ENCODE results near the gene ATP6V0C. TPM values are rescaled to one million over a fixed set of nuclear protein-coding genes. Genes with fewer than 3 reads are reported as not detected.

ATP6V0C gene
- total and polyA plus RNA-seq, 2 of the 13 experiments (the other 11 are each of a cell fraction or from before 2014, with no cell fraction given), result 10.4 to 20.1 TPM

DNA sequence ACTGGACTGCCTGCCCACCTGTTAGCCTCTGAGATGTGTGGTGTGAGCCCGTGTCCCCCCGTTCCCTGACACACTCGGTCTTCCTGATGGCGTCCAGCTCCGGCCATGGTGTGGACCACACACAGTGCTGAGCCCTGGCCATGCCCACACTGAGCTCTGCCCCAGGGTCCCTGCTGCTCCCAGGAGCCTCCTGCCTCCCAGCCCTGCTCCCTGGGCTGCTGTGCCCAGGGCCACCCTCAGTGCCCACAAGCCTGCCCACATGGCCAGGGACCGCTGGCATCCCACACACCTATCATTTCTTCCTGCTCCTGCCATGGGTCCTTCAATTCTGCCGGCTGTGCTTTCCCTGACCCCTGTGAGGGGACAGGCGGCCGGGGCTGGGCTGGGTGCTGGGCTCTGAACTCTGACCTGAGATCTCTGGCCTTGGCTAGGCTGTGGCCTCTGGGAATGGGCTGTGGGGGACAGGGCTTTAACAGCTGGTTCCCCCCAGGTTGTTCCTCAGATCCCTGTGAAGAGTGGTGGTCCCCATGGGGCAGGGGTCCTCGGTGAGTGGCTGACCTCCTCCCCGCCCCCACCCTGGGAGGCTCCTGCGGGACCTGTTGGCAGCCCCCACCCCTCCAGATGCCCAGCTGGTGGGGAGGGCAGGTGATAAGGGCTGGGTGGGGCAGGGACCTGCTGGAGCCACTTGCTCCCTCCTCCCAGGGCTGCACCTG is 13.5 kb downstream of the ATP6V0C start (continued):
- TF ChIP-seq, protein P1, sequence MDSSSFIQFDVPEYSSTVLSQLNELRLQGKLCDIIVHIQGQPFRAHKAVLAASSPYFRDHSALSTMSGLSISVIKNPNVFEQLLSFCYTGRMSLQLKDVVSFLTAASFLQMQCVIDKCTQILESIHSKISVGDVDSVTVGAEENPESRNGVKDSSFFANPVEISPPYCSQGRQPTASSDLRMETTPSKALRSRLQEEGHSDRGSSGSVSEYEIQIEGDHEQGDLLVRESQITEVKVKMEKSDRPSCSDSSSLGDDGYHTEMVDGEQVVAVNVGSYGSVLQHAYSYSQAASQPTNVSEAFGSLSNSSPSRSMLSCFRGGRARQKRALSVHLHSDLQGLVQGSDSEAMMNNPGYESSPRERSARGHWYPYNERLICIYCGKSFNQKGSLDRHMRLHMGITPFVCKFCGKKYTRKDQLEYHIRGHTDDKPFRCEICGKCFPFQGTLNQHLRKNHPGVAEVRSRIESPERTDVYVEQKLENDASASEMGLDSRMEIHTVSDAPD (CRISPR knock-in tag; IDR thresholded peaks at IDR 0.05), result no peak
- TF ChIP-seq RXRA (CRISPR knock-in tag; IDR thresholded peaks at IDR 0.05) (no peak), CBX5 (CRISPR knock-in tag; IDR thresholded peaks at IDR 0.05; ENCODE audit: borderline replicate concordance) (no peak), MXI1 (IDR thresholded peaks at IDR 0.05; ENCODE audit: borderline replicate concordance, low read depth, low read length) (no peak), ZBTB7B (CRISPR knock-in tag; IDR thresholded peaks at IDR 0.05) (no peak), ZSCAN31 (CRISPR knock-in tag; IDR thresholded peaks at IDR 0.05; ENCODE audit: low read depth) (0 out of 2 replicates have a peak, but pooled peaks have one; percentile 27), ZNF674 (CRISPR knock-in tag; IDR thresholded peaks at IDR 0.05; ENCODE audit: low read depth) (no peak), AHR (CRISPR knock-in tag; IDR thresholded peaks at IDR 0.05) (no peak), ZNF562 (CRISPR knock-in tag; IDR thresholded peaks at IDR 0.05; ENCODE audit: borderline replicate concordance) (no peak), ISL2 (CRISPR knock-in tag; IDR thresholded peaks at IDR 0.05) (no peak), ZNF256 (CRISPR knock-in tag; conservative IDR thresholded peaks at IDR 0.05) (no peak), ZNF350 (CRISPR knock-in tag; IDR thresholded peaks at IDR 0.05; ENCODE audit: borderline replicate concordance, low read depth) (no peak), NRL (CRISPR knock-in tag; IDR thresholded peaks at IDR 0.05; ENCODE audit: borderline replicate concordance) (no peak), CHD2 (IDR thresholded peaks at IDR 0.05; ENCODE audit: low read depth, low read length) (no peak), PLRG1 (conservative IDR thresholded peaks at IDR 0.05) (no peak), THYN1 (CRISPR knock-in tag; IDR thresholded peaks at IDR 0.05; ENCODE audit: borderline replicate concordance, low read depth) (no peak), KDM2A (CRISPR knock-in tag; IDR thresholded peaks at IDR 0.05; ENCODE audit: borderline replicate concordance, low read depth) (no peak), SOX6 (IDR thresholded peaks at IDR 0.05) (no peak), SOX6 (CRISPR knock-in tag; IDR thresholded peaks at IDR 0.05) (0 out of 2 replicates have a peak, but pooled peaks have one; percentile 15)
- TF ChIP-seq, protein P2, sequence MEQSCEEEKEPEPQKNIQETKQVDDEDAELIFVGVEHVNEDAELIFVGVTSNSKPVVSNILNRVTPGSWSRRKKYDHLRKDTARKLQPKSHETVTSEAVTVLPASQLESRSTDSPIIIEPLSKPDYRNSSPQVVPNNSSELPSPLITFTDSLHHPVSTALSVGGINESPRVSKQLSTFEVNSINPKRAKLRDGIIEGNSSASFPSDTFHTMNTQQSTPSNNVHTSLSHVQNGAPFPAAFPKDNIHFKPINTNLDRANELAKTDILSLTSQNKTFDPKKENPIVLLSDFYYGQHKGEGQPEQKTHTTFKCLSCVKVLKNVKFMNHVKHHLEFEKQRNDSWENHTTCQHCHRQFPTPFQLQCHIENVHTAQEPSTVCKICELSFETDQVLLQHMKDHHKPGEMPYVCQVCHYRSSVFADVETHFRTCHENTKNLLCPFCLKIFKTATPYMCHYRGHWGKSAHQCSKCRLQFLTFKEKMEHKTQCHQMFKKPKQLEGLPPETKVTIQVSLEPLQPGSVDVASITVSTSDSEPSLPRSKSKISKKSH (CRISPR knock-in tag; IDR thresholded peaks at IDR 0.05; ENCODE audit: borderline replicate concordance), result 0 out of 2 replicates have a peak, but pooled peaks have one; percentile 20
- TF ChIP-seq, protein P3, sequence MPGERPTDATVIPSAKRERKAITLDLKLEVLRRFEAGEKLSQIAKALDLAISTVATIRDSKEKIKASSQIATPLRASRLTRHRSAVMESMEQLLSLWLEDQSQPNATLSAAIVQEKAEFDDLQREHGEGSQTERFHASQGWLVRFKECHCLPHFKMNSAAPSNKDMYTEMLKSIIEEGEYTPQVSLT (CRISPR knock-in tag; IDR thresholded peaks at IDR 0.05; ENCODE audit: borderline replicate concordance, low read depth), result no peak
- TF ChIP-seq, protein P4, sequence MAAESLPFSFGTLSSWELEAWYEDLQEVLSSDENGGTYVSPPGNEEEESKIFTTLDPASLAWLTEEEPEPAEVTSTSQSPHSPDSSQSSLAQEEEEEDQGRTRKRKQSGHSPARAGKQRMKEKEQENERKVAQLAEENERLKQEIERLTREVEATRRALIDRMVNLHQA (CRISPR knock-in tag; IDR thresholded peaks at IDR 0.05), result no peak
- TF ChIP-seq, protein P5, sequence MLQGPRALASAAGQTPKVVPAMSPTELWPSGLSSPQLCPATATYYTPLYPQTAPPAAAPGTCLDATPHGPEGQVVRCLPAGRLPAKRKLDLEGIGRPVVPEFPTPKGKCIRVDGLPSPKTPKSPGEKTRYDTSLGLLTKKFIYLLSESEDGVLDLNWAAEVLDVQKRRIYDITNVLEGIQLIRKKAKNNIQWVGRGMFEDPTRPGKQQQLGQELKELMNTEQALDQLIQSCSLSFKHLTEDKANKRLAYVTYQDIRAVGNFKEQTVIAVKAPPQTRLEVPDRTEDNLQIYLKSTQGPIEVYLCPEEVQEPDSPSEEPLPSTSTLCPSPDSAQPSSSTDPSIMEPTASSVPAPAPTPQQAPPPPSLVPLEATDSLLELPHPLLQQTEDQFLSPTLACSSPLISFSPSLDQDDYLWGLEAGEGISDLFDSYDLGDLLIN (CRISPR knock-in tag; IDR thresholded peaks at IDR 0.05; ENCODE audit: borderline replicate concordance), result no peak
- TF ChIP-seq, protein P6, sequence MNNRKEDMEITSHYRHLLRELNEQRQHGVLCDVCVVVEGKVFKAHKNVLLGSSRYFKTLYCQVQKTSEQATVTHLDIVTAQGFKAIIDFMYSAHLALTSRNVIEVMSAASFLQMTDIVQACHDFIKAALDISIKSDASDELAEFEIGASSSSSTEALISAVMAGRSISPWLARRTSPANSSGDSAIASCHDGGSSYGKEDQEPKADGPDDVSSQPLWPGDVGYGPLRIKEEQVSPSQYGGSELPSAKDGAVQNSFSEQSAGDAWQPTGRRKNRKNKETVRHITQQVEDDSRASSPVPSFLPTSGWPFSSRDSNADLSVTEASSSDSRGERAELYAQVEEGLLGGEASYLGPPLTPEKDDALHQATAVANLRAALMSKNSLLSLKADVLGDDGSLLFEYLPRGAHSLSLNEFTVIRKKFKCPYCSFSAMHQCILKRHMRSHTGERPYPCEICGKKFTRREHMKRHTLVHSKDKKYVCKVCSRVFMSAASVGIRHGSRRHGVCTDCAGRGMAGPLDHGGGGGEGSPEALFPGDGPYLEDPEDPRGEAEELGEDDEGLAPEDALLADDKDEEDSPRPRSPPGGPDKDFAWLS (CRISPR knock-in tag; IDR thresholded peaks at IDR 0.05; ENCODE audit: borderline replicate concordance), result no peak
